Right lobe of liver (tissue), 4 donors: ENCODE data around the gene SSR4.

Source experiments
- CTCF ChIP-seq, 4 donors: fragments of 200-600 bp in 3 of 4; fragments of 450-650 bp in 1 of 4; IDR thresholded peaks; one replicate each; pipeline versions ENCODE4 v1.5.1 to v1.8.0; 2016 to 2022; ENCODE audit warnings: antibody characterized with exemption in 4 of 4, mild to moderate bottlenecking in 2 of 4
- POLR2A ChIP-seq: fragments of 450-650 bp; IDR thresholded peaks from one replicate; pipeline ENCODE4 v1.6.1; 2017; ENCODE audit warnings: antibody characterized with exemption, mild to moderate bottlenecking
- donor health status: DM: no; HTN: no; CAD: no.
- donor health status: DM: no; HTN: no; CAD: no.
- donor health status: DM: no; HTN: yes; CAD: no.

GRCh38 chrX:153821066-153821465 lies 26.6 kb downstream of the SSR4 start:
- TF ChIP-seq CTCF (IDR thresholded peaks at IDR 0.05) (no peak), POLR2A (no peak)
